Erythroblast (primary cell): ENCODE measurements around the gene CELF4.

Source experiments
- GATA1 ChIP-seq: IDR thresholded peaks from 2 replicates; pipeline ENCODE4 v1.6.1; 2011; ENCODE audit warnings: low read depth, mild to moderate bottlenecking, control low read depth, low read length, moderate library complexity
- POLR2A ChIP-seq: IDR thresholded peaks from 2 replicates; pipeline ENCODE4 v1.6.1; 2011; ENCODE audit warnings: mild to moderate bottlenecking, low read length

GRCh38 chr18:37546272-37546537 is 19.4 kb downstream of the CELF4 start:
- no peak for TF ChIP-seq POLR2A
- TF ChIP-seq GATA1 = no peak
